Natural killer cell (primary cell): Measurements from ENCODE around the gene MYO7B. TPM values are rescaled to one million over a fixed set of nuclear protein-coding genes. Genes with fewer than 3 reads are reported as not detected.

Experiments used
- ATAC-seq, 3 donors: fragments of 150-1000 bp in 2 of 3; fragments of 200-7000 bp in 1 of 3; cut with Tn5 transposase; 1 replicate in 1 of 3; 2 replicates in 2 of 3; pipeline ENCODE4 v1.10.0; 2021; ENCODE audit warnings: mild to moderate bottlenecking in 2 of 3, moderate library complexity in 2 of 3
- DNase-seq, 2 donors: peaks; one replicate each; pipeline versions ENCODE4 v3.0.0 to v3.0.0-alpha.2; 2013 to 2021; ENCODE audit warnings: mixed read lengths in 1 of 2
- H3K27ac ChIP-seq: one replicate; pipeline ENCODE4 v1.5.1; 2013; ENCODE audit warnings: mild to moderate bottlenecking, low read length
- H3K27me3 ChIP-seq: one replicate; pipeline ENCODE4 v1.6.1; 2013; ENCODE audit warnings: low read length; ENCODE audit not compliant: control insufficient read depth, insufficient read depth
- H3K36me3 ChIP-seq: one replicate; pipeline ENCODE4 v1.6.1; 2013; ENCODE audit warnings: low read length; ENCODE audit not compliant: control insufficient read depth, insufficient read depth
- H3K4me1 ChIP-seq: one replicate; pipeline ENCODE4 v1.6.1; 2013; ENCODE audit warnings: low read length; ENCODE audit not compliant: control insufficient read depth, insufficient read depth
- H3K4me3 ChIP-seq: one replicate; pipeline ENCODE4 v1.5.1; 2013; ENCODE audit warnings: low read length
- H3K9me3 ChIP-seq: one replicate; pipeline ENCODE4 v1.6.1; 2013; ENCODE audit warnings: low read length; ENCODE audit not compliant: control insufficient read depth, insufficient read depth
- H3K27ac Mint-ChIP-seq, 2 donors: one replicate each; pipeline ENCODE4 v1.8.0; 2022; ENCODE audit warnings: mild to moderate bottlenecking in 2 of 2, mixed read lengths in 2 of 2, moderate library complexity in 1 of 2
- H3K27me3 Mint-ChIP-seq, 2 donors: one replicate each; pipeline ENCODE4 v1.8.0; 2022; ENCODE audit warnings: low read depth in 2 of 2, mixed read lengths in 2 of 2
- H3K36me3 Mint-ChIP-seq: one replicate; pipeline ENCODE4 v1.8.0; 2022; ENCODE audit warnings: mixed read lengths
- H3K4me1 Mint-ChIP-seq, 2 donors: one replicate each; pipeline ENCODE4 v1.8.0; 2022; ENCODE audit warnings: mixed read lengths in 2 of 2
- H3K4me3 Mint-ChIP-seq: one replicate; pipeline ENCODE4 v1.8.0; 2022; ENCODE audit warnings: mild to moderate bottlenecking, moderate library complexity, mixed read lengths
- H3K9me3 Mint-ChIP-seq, 2 donors: one replicate each; pipeline ENCODE4 v1.8.0; 2022; ENCODE audit warnings: mixed read lengths in 2 of 2
- WGBS: methylation state at CpG from one replicate; pipeline ENCODE4 v1.1.7; 2013; ENCODE audit warnings: missing lambda C conversion rate; ENCODE audit not compliant: insufficient coverage; 5-methylcytosine and 5-hydroxymethylcytosine counted together
- intact Hi-C: fragments of 100-400 bp; cut with micrococcal nuclease; formaldehyde crosslinking; loops from one replicate; pipeline ENCODE4 v1.14.2; 2022
- total RNA-seq, 4 donors: library from RNA; stranded (reverse); fragments of 120-200 nt in 1 of 4; gene quantifications; one replicate each; pipeline versions ENCODE4 v1.2.3 to v1.2.4, GENCODE V29; 2013 to 2022
- TF ChIP-seq, protein P1 (sequence below): fragments of 200-600 bp; IDR thresholded peaks from one replicate; pipeline ENCODE4 v1.8.0; 2022; ENCODE audit warnings: antibody characterized with exemption

The MYO7B gene
- total RNA-seq, 3 donors from 2014 or later (not counting 1 experiment from before 2014, with no cell fraction given): 0.14 to 0.45 (median 0.25) TPM

DNA sequence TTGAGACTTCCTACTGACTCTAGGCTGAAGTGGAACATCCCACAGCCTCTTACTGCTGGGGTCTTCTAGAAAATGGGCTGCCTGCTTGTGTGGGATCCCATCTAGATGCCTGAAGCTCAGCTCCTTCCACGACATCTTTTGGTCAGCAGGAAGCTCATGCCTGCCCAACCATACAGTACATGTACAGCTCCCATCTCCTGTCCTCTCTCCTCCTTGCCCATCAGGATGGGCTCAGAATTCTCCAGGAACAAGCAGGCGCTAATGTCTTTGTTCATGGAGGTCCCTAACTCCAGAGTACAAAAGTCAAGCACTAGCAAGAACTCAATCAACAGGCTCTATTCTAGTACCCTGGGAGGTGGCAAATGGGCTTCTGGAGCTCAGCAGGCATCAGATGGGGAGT lies 78.8 kb downstream of the MYO7B start:
- no peak for ATAC-seq
- intact Hi-C loops: no loop called here
- H3K27me3 ChIP-seq: no peaks in the 10 kb centered on the region
- H3K4me1 Mint-ChIP-seq: peaks cover 8% of the 10 kb centered on the region in 2 donors
- no peak overlapping the region for H3K4me3 ChIP-seq
- peaks cover 0 to 6% of the 10 kb centered on the region in 2 donors for H3K9me3 Mint-ChIP-seq
- 83% methylated on average over 2 of the region's 2 CpGs for WGBS
- no peak overlapping the region for H3K27ac Mint-ChIP-seq
- DNase-seq: no peak
- H3K9me3 ChIP-seq: no peaks in the 10 kb centered on the region
- H3K27me3 Mint-ChIP-seq: peaks cover 10 to 33% of the 10 kb centered on the region in 2 donors
- H3K36me3 ChIP-seq: no peaks in the 10 kb centered on the region
- TF ChIP-seq, protein P1, sequence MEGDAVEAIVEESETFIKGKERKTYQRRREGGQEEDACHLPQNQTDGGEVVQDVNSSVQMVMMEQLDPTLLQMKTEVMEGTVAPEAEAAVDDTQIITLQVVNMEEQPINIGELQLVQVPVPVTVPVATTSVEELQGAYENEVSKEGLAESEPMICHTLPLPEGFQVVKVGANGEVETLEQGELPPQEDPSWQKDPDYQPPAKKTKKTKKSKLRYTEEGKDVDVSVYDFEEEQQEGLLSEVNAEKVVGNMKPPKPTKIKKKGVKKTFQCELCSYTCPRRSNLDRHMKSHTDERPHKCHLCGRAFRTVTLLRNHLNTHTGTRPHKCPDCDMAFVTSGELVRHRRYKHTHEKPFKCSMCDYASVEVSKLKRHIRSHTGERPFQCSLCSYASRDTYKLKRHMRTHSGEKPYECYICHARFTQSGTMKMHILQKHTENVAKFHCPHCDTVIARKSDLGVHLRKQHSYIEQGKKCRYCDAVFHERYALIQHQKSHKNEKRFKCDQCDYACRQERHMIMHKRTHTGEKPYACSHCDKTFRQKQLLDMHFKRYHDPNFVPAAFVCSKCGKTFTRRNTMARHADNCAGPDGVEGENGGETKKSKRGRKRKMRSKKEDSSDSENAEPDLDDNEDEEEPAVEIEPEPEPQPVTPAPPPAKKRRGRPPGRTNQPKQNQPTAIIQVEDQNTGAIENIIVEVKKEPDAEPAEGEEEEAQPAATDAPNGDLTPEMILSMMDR: no peak
- H3K4me1 ChIP-seq: no peaks in the 10 kb centered on the region
- H3K36me3 Mint-ChIP-seq: peaks cover 11% of the 10 kb centered on the region
- H3K4me3 Mint-ChIP-seq: no peak overlapping the region
- H3K27ac ChIP-seq: no peak overlapping the region

DNA sequence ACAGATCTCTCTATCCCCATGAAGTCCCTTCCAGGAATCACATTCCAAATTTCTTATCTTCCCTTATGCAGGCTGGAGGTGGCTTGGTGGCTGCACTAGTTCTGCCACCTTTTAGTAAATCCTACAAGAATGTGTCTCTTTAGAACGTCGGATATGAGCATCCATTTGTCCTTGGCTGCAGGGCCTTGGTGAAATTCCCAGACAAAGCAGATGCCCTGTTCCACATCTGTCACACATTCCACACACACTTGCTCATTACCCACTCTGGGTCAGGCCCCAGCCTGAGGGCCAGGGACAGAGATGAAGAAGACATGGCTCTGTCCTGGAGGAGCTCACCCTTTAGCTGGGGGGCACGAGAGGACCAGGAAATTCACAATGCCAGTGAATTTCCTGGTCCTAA lies 79.2 kb downstream of the MYO7B start:
- Histone ChIP-seq H3K4me1 (peaks cover 1% of the 10 kb centered on the region), H3K27ac (no peak overlapping the region), H3K9me3 (no peaks in the 10 kb centered on the region), H3K27me3 (no peaks in the 10 kb centered on the region), H3K4me3 (no peak overlapping the region), H3K36me3 (no peaks in the 10 kb centered on the region)
- TF ChIP-seq, protein P1: no peak
- Mint-ChIP-seq H3K36me3 (peaks cover 11% of the 10 kb centered on the region), H3K9me3 (peaks cover 0 to 6% of the 10 kb centered on the region in 2 donors), H3K4me3 (no peak overlapping the region), H3K4me1 (peaks cover 8% of the 10 kb centered on the region in 2 donors), H3K27ac (no peak overlapping the region), H3K27me3 (peaks cover 10 to 33% of the 10 kb centered on the region in 2 donors)
- WGBS: 94% methylated on average over 3 of the region's 3 CpGs
- no peak for ATAC-seq
- intact Hi-C loops: no loop called here
- DNase-seq: peak in 1 of 2 donors; percentile 4

DNA sequence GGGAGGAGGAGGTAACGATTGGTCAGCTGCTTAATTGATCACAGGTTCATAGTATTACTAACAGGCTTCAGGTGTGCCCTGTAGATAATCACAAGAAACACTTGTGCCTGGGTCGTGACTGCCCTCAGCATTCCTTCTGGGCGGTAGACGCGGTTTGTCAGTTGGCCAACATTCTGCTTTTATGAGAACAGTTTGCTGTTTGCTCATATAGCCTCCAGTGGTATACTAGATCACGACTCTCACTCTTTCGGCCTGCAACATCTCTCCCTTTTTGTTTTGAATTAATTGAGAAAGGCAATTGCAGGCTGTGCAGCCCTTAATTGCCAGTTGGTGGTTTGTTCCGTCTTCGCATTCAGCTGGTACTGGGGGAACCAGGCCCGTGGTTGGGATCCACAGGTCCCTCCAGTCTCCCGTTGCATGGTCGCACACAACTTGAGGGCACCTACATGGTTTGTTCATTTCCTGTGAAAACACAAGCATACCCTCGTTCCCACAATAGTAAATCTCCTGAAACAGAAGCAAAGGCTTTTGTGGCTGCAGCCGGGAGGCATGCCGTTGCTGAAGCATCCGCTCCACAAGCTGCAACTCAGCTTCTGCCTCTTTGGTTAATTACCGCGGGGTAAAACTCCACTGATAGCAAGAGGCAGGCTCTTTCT lies 80.2 kb downstream of the MYO7B start:
- 40% methylated on average over 18 of the region's 18 CpGs for WGBS
- TF ChIP-seq, protein P1: no peak
- Histone ChIP-seq H3K9me3 (no peaks in the 10 kb centered on the region), H3K4me3 (no peak overlapping the region), H3K36me3 (no peaks in the 10 kb centered on the region), H3K27me3 (no peaks in the 10 kb centered on the region), H3K27ac (no peak overlapping the region), H3K4me1 (peaks cover 5% of the 10 kb centered on the region)
- H3K4me1 Mint-ChIP-seq: peaks cover 8% of the 10 kb centered on the region in 2 donors
- DNase-seq (peak in 1 of 2 donors; percentile 28), ATAC-seq (no peak)
- no peak overlapping the region for H3K4me3 Mint-ChIP-seq
- H3K27me3 Mint-ChIP-seq: peaks cover 10 to 33% of the 10 kb centered on the region in 2 donors
- no peak overlapping the region for H3K27ac Mint-ChIP-seq
- H3K36me3 Mint-ChIP-seq: peaks cover 11% of the 10 kb centered on the region
- H3K9me3 Mint-ChIP-seq: peaks cover 0 to 6% of the 10 kb centered on the region in 2 donors
- intact Hi-C loops: no loop called here
